GM12872 (cell line): ENCODE results near the gene KCNK18.

ENCODE experiments used
- CTCF ChIP-seq: IDR thresholded peaks from 3 replicates; pipeline ENCODE4 v1.5.1; 2011; ENCODE audit warnings: low read depth, mild to moderate bottlenecking, low read length, moderate library complexity; ENCODE audit not compliant: insufficient read depth

Gene KCNK18

GRCh38 chr10:117259279-117259678 lies 62.0 kb downstream of the KCNK18 start:
- TF ChIP-seq CTCF: no peak
